Fibroblast of the conjunctiva (primary cell): ENCODE results near the gene PHKG1.
A peak's percentile ranks its signal among the peaks of the same experiment; 100 is the strongest.
"Not testable (repeated sequence)": the region's sequence is repeated elsewhere in the genome, so short reads cannot be mapped to it uniquely, and the experiment has no call there.

ENCODE experiments used
- DNase-seq: peaks from one replicate; pipeline ENCODE4 v3.0.0-alpha.2; 2010; ENCODE audit warnings: low read depth

PHKG1 gene

DNA sequence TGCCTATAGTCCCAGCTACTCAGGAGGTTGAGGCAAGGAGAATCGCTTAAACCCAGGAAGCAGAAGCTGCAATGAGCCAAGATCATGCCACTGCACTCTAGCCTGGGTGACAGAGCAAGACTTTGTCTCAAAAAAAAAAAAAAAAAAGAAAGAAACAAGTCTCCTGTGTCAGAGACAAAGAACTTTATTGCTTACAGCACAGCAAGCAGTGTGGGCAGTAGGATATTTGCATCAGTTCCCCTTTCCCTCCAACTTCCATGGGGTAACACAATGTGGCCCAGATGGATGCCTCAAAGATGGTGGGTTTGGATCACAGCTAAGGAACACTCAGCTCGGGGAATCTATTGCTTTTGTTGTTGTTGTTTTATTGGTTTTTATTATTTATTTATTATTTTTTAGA, 47.0 kb downstream of the PHKG1 start:
- not testable (repeated sequence) for DNase-seq

DNA sequence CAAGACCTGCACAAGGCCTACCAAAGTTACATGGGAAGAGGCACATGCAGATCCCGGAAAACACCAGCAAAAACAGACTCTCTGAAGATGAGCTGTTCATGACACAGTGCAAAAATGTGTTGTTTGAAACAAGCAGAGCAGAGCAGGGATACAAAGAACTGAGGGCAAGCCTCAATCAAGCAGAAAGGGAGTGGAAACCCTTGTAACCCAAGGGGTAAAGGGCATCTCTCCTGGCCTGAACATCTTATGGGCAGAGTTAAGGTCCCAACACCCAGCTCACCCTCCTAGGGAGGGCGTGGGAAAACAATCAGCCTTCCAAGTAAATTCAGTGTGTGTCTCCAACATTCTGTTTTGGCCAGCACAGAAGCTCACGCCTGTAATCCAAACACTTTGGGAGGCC, 52.0 kb downstream of the PHKG1 start:
- DNase-seq, result no peak

GRCh38 chr7:56033671-56034432, 58.9 kb downstream of the PHKG1 start:
- peak; percentile 53 for DNase-seq

DNA sequence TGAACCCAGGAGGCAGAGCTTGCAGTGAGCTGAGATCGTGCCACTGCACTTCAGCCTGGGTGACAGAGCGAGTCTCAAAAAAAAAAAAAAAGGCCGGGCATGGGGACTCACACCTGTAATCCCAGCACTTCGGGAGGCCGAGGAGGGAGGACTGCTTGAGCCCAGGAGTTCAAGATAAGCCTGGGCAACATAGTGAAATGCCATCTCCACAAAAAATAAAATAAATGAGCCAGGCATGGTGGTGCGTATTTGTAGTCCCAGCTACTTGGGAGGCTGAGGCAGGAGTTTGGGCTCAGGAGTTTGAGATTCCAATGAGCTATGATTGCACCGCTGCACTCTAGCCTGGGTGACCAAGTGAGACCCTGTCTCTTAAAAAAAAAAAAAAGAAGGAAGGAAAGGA, 60.2 kb downstream of the PHKG1 start:
- DNase-seq, result not testable (repeated sequence)

DNA sequence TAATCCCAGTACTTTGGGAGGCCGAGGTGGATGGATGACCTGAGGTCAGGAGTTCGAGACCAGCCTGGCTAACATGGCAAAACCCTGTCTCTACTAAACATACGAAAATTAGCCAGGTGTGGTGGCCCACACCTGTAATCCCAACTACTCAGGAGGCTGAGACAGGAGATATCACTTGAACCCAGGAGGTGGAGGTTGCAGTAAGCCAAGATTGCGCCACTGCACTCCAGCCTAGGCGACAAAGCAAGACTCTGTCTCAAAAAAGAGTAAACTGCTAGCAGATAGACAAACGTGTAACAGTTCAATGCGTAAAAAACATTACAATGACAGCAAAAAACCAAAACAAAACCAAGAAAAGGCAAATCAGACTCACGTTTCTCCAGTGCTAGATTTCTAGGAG, 61.2 kb downstream of the PHKG1 start:
- DNase-seq, result not testable (repeated sequence)

- no peak for DNase-seq
Observed at GRCh38 chr7:56030340-56030739, 62.4 kb downstream of the PHKG1 start.
